ENCODE measurements around the gene RAB10.
A peak's percentile ranks its signal among the peaks of the same experiment; 100 is the strongest.
"Not testable (repeated sequence)": the region's sequence is repeated elsewhere in the genome, so short reads cannot be mapped to it uniquely, and the experiment has no call there.

The RAB10 gene

DNA sequence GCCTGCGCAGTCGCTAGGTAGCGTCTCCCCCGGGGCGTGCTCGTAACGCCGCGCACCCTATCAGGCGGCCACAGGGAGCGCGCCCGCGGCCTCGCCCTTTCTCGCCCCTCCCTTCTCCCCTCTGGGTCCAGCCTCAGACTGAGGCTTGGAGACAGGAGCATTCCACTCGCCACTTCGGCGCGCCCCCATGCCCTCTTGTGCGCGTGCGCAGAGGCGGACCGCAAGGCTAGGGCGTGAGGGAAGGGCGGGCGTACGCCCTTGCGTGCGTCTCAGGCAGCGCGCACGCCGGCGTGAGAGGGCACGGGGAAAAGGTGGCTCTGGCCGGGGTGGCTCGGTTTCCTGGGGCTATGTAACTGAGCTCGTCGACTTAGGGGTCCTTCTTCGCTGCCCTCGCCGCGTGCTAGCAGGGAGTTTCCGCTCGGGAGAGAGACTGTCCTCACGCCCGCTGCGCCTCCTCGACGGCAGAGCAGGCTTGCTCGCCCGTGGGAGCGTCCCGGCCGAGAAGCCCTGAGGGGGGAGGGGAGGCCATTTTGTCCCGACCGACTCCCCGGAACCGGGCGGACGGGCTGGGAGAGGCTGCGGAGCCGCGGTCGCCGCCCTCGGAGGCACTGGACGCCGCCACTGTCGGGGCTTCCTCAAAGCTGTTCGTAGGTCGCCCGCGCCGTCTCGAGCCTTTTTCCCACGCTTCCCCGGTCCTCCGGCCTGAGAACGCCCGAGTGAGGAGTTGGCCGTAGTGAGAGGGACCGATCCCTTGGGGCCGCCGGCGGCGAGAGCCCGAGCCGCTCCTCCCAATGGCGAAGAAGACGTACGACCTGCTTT is at the start of gene RAB10:
RAB10 (plus strand) TSS at position 267 of the 819 bp plus-strand sequence; CDS start at position 792, 525 bp downstream.
- DNase-seq (ENCODE audit: low read depth, low spot score) = peak; percentile 99

DNA sequence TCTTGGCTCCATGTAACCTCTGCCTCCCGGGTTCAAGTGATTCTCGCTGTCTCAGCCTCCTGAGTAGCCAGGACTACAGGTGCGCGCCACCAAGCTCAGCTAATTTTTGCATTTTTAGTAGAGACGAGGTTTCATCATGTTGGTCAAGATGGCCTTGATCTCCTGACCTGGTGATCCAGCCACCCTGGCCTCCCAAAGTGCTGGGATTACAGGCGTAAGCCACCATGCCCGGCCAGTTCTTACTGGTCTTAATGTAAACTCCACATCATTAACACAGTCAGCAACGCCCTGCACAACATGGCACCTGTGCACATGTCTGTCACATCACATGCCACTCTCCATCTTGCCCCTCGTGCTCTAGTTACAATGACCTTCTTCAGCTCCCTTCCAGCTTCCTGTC is 45.8 kb upstream of the RAB10 start:
- no peak for DNase-seq (ENCODE audit: low read depth, low spot score)

DNA sequence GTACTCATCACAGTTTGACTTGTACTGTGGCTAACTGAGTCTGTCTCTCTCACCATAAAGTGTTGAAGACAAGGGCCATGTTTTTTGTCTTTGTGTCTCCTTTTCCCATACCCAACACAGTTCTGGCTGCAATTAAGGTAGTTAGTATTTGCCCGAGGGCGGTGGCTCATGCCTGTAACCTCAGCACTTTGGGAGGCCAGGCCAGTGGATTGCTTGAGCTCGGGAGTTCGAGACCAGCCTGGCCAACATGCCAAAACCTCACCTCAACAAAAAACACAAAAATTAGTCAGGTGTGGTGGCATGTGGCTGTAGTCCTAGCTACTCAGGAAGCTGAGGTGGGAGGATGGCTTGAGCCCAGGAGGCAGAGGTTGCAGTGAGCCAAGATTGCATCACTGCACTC is 44.7 kb upstream of the RAB10 start:
- no peak for DNase-seq (ENCODE audit: low read depth, low spot score)

DNA sequence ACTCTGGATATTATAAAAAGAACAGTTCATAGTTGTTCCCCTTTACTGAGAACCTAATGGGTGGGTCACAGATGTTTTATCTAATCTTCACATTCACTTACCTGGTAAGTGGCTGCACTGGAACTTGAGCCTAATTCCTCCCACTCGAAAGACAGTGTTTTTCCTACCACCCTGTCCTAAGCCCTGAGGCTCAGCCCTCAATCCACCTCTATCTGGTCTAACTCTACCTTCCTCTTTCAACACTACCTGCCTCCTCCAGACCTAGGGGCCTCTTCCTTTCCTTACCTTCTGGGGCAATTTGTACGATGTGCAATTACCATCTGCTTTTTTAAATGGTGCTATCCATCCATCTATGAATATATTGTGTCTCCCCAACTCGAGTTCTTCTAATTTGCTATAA is 41.9 kb upstream of the RAB10 start:
- no peak for DNase-seq (ENCODE audit: low read depth, low spot score)

DNA sequence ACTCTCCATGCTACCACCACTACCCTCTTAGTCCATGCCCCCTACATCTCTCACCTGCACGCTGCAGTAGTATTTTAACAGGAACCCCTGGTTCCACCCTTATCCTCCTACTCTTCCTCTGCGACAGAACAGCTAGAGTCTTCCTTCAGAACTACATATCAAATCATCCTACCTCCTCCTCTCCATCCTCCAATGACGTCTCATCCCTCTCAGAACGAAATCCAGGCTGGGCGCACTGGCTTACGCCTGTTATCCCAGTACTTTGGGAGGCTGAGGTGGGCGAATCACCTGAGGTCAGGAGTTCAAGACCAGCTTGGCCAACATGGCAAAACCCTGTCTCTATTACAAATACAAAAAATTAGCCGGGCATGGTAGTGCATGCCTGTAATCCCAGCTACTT is 41.3 kb upstream of the RAB10 start:
- DNase-seq (ENCODE audit: low read depth, low spot score) = no peak

DNA sequence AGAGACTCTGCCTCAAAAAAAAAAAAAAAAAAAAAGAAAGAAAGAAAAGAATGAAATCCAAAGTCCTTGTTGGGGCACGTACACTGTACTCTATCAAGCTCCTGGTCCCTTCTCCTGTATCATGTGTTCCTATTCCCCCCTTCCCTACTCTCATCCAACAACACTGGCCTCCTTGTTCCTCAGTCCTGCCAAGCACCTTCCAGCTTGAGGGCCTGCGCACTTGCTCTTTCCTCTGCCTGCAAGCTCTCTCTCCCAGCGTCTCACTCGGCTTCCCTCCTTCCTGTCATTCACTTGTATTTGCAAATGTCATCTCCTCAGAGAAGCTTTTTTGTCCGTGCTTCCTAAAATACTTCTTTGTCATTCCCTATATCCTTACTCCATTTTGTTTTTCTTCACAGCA is 40.8 kb upstream of the RAB10 start:
- no peak for DNase-seq (ENCODE audit: low read depth, low spot score)

DNA sequence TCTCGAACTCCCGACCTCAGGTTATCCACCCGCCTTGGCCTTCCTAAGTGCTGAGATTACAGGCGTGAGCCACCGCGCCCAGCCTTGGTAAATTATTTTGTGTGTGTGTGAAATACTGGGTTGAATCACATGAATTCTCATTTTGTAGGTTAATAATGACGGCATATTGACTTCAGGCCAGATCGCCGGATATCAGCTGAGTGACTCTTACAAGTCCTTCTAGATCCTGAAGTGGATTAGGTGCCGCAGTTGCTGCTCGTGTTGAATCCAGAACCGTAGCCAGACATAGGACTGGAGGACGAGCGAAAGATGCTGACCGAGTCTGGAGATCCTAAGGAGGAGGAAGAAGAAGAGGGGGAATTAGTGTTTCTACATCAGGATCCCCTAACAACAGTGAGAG is 39.4 kb upstream of the RAB10 start:
- DNase-seq (ENCODE audit: low read depth, low spot score) = no peak

DNA sequence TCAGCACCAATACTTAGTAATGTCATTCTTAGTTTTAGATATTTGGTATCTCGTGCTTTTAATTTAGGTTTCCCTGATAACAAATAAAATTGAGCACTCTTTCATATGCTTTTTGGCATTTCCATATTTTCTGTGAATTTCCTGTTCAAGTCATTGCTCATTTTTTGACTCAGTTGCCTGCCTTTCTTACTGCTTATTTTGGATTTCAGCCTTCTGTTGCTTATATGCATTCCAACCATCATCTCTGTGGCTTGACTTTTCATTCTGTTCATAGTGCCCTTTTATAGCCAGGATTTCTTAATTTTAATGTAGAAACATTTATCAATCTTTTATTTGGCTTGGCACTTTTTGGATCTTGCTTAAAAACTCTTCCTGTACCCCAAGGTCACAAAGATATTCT is 37.0 kb upstream of the RAB10 start:
- no peak for DNase-seq (ENCODE audit: low read depth, low spot score)

DNA sequence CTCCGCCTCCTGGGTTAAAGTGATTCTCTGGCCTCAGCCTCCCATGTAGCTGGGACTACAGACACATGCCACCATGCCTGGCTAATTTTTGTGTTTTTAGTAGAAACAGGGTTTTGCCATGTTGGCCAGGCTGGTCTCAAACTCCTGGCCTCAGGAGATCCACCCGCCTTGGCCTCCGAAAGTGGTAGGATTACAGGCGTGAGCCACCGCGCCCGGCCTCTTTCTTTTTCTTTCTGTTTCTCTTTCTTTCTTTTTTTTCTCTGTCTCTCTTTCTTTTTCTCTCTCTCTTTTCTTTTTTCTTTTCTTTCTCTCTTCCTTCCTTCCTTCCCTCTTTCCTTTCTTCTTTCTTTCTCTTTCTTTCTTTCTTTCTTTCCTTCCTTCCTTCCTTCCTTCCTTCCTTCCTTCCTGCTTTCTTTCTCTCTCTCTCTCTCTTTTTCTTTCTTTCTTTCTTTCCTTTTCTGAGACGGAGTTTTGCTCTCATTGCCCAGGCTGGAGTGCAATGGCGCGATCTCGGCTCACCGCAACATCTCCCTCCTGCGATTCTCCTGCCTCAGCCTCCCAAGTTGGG is 35.0 kb upstream of the RAB10 start:
- not testable (repeated sequence) for DNase-seq (ENCODE audit: low read depth, low spot score)

DNA sequence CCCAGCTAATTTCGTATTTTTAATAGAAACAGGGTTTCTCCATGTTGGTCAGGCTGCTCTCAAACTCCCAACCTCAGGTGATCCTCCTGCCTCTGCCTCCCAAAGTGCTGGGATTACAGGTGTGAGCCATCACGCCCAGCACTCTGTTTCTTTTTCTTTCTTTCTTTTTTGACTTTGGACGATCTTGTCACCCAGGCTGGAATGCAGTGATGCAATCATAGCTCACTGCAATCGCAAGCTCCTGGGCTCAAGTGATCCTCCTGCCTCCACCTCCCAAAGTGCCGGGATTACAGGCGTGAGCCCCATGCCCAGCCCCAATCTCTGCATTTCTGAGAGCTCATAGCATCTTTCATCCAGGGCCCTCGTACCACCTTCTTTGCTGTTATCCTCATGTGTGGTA is 34.5 kb upstream of the RAB10 start:
- DNase-seq (ENCODE audit: low read depth, low spot score) = not testable (repeated sequence)

DNA sequence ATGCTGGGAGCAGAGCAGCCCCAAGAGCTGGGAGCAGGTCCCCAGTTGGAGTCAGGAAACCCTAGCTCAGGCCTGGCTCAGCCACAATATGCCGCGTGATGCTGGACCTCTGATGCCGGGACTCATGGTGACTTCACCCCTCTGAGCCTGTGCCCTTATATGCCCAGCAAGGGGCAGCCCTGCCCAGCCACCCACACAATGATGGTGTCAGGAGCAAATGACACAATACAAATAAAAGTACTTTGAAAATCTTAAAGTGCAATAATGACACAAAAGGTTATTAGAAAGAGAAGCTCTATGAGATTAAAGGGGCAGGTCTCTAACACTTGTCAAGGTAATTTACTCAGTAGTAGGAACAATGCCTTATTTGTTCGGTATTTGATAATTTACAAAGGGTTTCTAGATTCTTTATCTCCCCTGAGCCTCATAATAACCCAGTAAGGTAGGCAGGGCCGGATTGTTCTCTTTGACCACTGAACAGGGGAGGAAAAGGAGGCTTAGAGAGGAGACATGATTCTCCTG is 33.3 kb upstream of the RAB10 start:
- DNase-seq (ENCODE audit: low read depth, low spot score) = no peak

DNA sequence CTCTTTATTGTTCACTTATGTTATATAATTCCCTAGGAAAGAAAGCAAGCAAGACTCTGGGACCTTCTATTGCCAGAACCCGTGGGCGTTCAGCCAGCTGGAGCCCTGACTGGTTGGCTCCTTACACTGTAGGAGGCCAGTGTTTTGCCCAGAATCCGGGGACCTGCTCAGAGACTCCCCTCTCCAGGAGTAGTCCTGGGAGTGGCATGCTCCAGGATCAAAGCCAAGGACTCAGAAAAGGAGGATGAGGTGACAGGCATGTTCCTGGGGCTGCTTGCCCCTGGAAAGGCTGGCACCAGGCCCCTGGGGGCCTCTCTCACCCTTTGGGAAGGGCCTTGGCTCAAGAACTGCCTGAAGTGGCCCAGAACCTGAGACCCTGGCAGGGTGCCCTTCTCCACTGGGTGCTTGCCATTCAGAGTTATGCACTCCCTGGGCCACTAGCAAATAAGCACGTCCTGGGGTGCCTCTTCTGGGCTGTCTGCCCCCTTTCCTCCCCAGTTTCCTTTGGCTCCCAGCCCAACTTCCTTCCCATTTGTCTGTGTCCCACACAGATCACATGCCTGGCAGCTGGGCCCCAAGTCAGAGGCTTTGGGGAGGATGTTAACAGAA is 32.0 kb upstream of the RAB10 start:
- DNase-seq (ENCODE audit: low read depth, low spot score) = no peak

DNA sequence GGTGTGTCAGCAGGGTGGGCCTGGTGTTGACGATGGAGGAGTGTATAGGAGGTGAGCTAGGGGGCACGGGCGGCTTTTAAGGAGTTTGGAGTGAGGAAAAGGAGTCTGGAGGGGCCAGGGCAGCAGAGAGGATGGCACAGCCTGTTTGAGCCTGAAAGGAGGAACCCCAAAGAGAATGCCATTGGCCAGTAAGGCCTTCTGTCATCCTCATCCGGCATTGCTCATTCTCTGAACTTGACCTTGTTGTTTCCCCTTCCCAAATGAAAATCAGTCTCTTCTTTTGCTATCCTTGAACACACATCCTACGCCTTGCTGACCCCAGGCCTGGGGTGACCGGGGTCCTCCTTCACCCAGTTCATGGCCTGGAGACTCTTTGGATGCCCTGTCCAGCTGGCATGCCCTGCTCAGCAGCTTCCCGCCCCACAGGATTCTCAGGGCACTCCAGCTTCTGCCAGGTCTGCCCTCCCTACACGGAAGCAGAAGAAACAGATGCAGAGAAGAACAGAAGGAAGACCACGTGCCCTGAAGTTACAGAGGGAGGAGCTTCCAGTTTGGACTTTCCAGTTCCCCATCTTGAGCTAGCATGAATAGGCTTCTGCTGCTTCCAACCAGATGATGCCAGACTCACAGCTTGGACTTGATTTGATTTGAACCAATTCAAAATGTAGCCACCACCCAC is 31.1 kb upstream of the RAB10 start:
- DNase-seq (ENCODE audit: low read depth, low spot score) = no peak

DNA sequence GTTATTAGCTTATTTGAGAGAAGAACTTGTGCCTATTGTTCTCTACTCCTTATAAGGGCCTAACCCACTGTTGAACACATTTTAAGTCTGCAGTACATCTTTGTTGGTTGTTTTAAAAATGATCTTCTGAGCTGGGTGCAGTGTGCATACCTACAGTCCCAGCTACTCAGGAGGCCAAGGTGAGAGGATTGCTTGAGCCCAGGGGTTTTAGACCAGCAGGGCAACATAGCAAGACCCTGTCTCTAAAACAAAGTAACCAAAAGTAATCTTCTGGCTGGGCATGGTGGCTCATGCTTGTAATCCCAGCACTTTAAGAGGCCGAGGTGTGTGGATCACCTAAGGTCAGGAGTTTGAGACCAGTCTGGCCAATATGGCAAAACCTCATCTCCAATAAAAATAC is 25.8 kb upstream of the RAB10 start:
- DNase-seq (ENCODE audit: low read depth, low spot score) = no peak

DNA sequence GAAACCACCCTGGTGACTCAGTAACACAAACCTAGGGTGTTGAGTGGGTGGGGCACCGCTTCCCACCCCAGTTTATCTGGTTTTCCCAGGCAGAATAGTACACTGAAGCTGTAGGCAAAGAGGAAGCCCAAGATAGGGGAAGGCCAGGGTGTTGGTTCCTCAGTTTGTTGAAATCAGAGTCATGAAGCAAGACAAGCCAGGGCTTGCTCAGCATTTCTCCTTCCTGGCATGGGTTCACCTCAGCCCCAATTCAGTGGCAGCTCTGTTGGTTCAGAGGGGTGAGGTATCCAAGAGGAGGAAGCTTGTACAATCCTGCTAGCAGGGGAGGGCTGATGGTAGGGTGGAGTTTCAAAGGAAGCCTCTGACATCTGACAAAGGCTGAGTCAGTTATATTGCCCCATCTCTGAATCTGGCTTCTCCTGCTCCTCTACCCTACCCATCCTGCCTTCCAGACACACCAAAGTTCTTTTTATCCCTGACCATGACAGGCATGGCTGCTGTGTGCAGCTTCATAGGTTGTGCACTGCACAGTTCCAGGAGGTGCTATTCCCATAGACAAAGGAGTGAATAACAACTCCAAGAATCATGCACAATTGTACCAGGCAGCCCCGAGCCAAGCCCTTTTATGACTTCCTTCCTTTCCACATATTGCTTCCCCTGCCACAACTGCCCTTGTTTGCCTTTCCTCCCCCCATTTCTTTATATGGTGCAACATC is 24.9 kb upstream of the RAB10 start:
- DNase-seq (ENCODE audit: low read depth, low spot score) = no peak

DNA sequence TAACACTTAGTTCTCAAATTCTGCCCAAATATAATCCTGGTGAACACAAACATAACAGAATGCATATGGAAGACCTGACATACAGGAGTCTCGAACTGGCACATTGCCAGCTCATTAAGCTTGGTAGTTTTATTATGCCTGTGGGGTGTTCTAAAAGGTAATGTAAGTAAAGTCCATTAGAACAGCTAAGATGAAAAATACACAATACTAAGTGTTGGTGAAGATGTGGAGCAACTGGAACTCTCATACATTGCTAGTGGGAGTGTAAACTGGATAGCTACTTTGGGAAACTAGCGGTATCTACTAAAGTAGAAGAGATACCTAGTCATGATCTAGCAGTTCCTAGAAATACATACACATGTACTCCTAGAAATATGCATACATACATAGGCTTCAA is 24.3 kb upstream of the RAB10 start:
- no peak for DNase-seq (ENCODE audit: low read depth, low spot score)

DNA sequence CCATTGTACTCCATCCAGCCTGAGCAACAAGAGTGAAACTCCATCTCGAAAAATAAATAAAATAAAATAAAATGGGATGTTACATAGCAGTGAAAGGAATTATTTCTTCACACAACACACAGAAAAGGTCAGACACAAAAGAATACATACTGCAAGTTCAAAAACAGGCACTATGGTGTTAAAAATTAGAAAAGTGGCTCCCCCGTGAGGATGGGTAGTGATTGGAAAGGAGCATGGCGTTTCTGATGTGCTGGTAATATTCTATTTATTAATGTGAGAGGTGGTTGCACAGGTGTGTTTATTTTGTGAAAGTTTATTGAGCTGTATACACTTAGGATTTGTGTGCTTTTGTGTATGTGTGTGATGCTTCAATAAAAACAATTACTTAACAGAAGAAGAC is 22.9 kb upstream of the RAB10 start:
- no peak for DNase-seq (ENCODE audit: low read depth, low spot score)

DNA sequence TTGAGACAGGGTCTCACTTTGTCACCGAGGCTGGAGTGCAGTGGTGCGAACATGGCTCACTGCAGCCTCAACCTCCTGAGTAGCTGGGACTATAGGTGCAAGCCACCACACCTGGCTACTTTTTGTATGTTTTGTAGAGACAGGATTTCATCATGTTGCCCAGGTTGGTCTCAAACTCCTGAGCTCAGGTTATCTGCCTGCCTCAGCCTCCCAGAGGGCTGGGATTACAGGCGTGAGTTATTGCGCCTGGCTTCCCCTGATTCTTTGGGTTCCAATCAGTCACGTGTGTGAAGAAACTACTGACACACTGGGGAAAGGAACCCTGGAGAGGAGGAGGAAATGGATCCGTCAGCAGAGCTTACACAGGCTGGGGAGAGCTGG is 22.3 kb upstream of the RAB10 start:
- DNase-seq (ENCODE audit: low read depth, low spot score) = no peak

DNA sequence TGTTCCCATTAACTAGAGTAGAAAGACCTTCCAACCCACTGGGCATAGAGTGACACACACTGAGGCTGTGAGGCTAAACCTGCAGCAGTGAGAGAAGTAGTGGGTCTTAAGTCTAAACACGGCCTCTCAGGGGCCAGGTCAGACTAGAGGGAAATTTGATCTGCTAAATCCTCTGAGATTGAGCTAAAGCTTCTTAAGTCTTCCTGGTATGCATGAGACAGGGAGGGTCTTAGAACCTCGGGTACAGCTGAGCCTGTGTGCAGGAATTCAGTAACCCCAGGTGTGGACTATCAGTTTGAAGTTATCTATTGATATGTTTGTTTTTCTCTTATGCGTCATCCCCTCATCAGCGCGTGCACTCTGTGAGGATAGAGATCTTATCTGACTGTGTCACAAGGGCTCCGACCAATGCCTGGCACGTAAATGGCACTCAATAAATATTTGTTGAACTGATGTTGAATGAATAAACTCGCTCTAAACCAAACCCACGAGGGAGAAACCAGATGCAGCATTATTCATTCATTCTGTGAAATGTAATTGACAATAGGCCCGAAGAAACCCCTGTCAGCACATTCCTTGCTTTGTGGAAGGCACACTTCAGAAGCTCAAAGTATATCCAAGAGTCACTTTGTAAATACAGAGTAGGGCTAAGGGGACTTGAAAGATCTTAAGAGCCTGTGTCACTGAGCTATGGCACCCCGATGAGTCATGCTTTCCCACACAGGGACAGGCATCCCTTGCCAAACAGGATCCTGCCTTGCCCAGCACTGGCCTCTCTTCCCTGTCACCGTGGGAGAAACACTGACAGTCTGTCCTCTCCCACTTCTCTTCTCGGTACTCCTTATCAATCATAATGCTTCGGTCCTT is 21.7 kb upstream of the RAB10 start:
- DNase-seq (ENCODE audit: low read depth, low spot score) = no peak

DNA sequence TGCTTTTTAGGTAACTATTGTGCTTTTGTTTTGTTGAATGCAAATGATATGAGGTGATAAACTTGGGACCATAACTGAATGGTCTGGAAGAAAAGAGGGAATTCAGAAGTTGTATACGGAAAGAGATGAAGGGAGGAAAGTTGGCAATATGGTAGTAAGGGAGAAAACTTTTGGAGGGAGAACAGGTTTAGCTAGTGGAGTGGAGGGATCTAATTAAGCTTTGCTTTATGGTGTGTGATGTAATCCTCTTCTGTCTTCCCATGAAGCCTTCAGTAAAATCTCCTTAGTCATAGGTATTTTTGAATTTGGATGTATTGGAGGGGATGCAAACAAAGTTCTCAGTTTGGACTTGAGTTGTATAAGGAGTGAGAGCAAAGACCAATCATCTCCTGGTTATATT is 20.2 kb upstream of the RAB10 start:
- DNase-seq (ENCODE audit: low read depth, low spot score) = no peak
